K562 (cell line): Measurements from ENCODE around the gene SVIL. TPM values are rescaled to one million over a fixed set of nuclear protein-coding genes. Genes with fewer than 3 reads are reported as not detected.
"Not testable (repeated sequence)": the region's sequence is repeated elsewhere in the genome, so short reads cannot be mapped to it uniquely, and the experiment has no call there.

Experiments
- ATAC-seq: fragments of 200-7000 bp; cut with Tn5 transposase; 3 replicates; pipeline ENCODE4 v1.9.1; 2020; ENCODE audit warnings: moderate library complexity
- BruUV-seq: library from RNA; stranded (reverse); fragments of 400-500 nt; replicated peaks from 2 replicates; lab custom pipeline; 2021; lab: Mats Ljungman, UMichigan
- CTCF ChIA-PET: fragments of 300-600 bp; formaldehyde crosslinking; extraction: SDS; loops from one replicate; lab custom pipeline; 2021; ENCODE audit warnings: low intra/inter-chr PET ratio; lab: Yijun Ruan, JAX
- POLR2A ChIA-PET: fragments of 300-600, 350-650 bp; sonication (Branson Sonifier 250); formaldehyde crosslinking; extraction: SDS; loops from one replicate; lab custom pipeline; 2021; ENCODE audit warnings: antibody characterized with exemption, inconsistent platforms; lab: Yijun Ruan, JAX
- DNase-seq, 4 experiments: peaks; one replicate each; pipeline versions ENCODE4 v3.0.0 to v3.0.0-alpha.2; 2011 to 2018; ENCODE audit warnings: low spot score in 3 of 4, mixed read lengths in 3 of 4; ENCODE audit errors: extremely low read depth in 1 of 4
- FAIRE-seq: peaks from 2 replicates; lab custom pipeline; 2011; peaks lifted over from hg19 to GRCh38; lab: Jason Lieb, UNC
- H2AFZ ChIP-seq: 2 replicates; pipeline ENCODE4 v1.6.0; 2011; ENCODE audit warnings: low read depth, low read length, control low read depth, inconsistent platforms
- H3K27ac ChIP-seq: fragments of 200-600 bp; 3 replicates; pipeline ENCODE4 v1.8.0; 2011; ENCODE audit warnings: low read depth, mild to moderate bottlenecking, control low read depth, inconsistent platforms, low read length, moderate library complexity, mixed read lengths; ENCODE audit errors: extremely low read depth
- H3K27me3 ChIP-seq, 2 experiments: fragments of 300-600 bp in 1 of 2; 2 replicates in 1 of 2; 3 replicates in 1 of 2; pipeline versions ENCODE4 v1.6.0 to v1.8.0; 2011; ENCODE audit warnings: inconsistent platforms in 2 of 2, low read length in 2 of 2, mild to moderate bottlenecking in 1 of 2, mixed read lengths in 1 of 2, moderate library complexity in 1 of 2; ENCODE audit not compliant: control insufficient read depth in 2 of 2, insufficient read depth in 2 of 2
- H3K36me3 ChIP-seq: fragments of 300-600 bp; 3 replicates; pipeline ENCODE4 v1.8.0; 2011; ENCODE audit warnings: mild to moderate bottlenecking, low read length, inconsistent platforms; ENCODE audit not compliant: control insufficient read depth, insufficient read depth
- H3K4me1 ChIP-seq, 2 experiments: fragments of 200-600 bp in 1 of 2; replicated peaks in 1 of 2; 2 replicates in 1 of 2; 3 replicates in 1 of 2; pipeline versions ENCODE4 v1.5.1 to v1.8.0; 2011; ENCODE audit warnings: inconsistent platforms in 2 of 2, low read length in 2 of 2, mild to moderate bottlenecking in 1 of 2, mixed read lengths in 1 of 2, moderate library complexity in 1 of 2; ENCODE audit not compliant: control insufficient read depth in 2 of 2, insufficient read depth in 2 of 2
- H3K4me2 ChIP-seq: 2 replicates; pipeline ENCODE4 v1.6.1; 2011; ENCODE audit warnings: low read length, control low read depth, inconsistent platforms, mixed read lengths; ENCODE audit not compliant: insufficient read depth
- H3K4me3 ChIP-seq: fragments of 200-600 bp; sonication (generic), shearing (Covaris generic); 2 replicates; pipeline ENCODE4 v1.5.1; 2016; ENCODE audit warnings: control low read depth, inconsistent platforms
- H3K79me2 ChIP-seq: fragments of 200-600 bp; 3 replicates; pipeline ENCODE4 v1.8.0; 2011; ENCODE audit warnings: low read length, inconsistent platforms; ENCODE audit not compliant: control insufficient read depth, insufficient read depth
- H3K9ac ChIP-seq, 2 experiments: 2 replicates each; pipeline versions ENCODE4 v1.6.0 to v1.6.1; 2011; ENCODE audit warnings: low read depth in 2 of 2, low read length in 2 of 2, control low read depth in 1 of 2, inconsistent platforms in 1 of 2, mild to moderate bottlenecking in 1 of 2, mixed read lengths in 1 of 2; ENCODE audit not compliant: insufficient read depth in 1 of 2
- H3K9me1 ChIP-seq: one replicate; pipeline ENCODE4 v1.6.0; 2011; ENCODE audit warnings: inconsistent platforms, mild to moderate bottlenecking, low read length, moderate library complexity; ENCODE audit not compliant: control insufficient read depth, insufficient read depth
- H3K9me3 ChIP-seq: replicated peaks from 2 replicates; pipeline ENCODE4 v1.5.1; 2011; ENCODE audit warnings: low read depth, low read length, inconsistent platforms; ENCODE audit not compliant: control insufficient read depth, insufficient read depth
- H4K20me1 ChIP-seq: replicated peaks from 2 replicates; pipeline ENCODE4 v1.6.1; 2011; ENCODE audit warnings: low read length, inconsistent platforms, mixed read lengths; ENCODE audit not compliant: control insufficient read depth, insufficient read depth
- WGBS: fragments of 100-300 bp; shearing (Covaris generic); methylation state at CpG from one replicate; pipeline ENCODE4 v1.1.6; 2016; ENCODE audit warnings: low coverage, mixed read lengths; ENCODE audit not compliant: insufficient coverage; ENCODE audit errors: missing lambda C conversion rate; 5-methylcytosine and 5-hydroxymethylcytosine counted together
- in situ Hi-C: fragments of 300-500 bp; cut with MboI; formaldehyde crosslinking; loops from 4 replicates; pipeline ENCODE4 v1.15.0; 2018; ENCODE audit warnings: inconsistent platforms, mixed read lengths
- intact Hi-C: fragments of 100-400 bp; cut with micrococcal nuclease; formaldehyde crosslinking; loops from 2 replicates; pipeline ENCODE4 v1.14.2; 2022
- polyA plus RNA-seq, 8 experiments: library from polyadenylated mRNA; depleted of rRNA in 4 of 8; stranded (reverse) in 5 of 8; unstranded in 3 of 8; fragments of >200 nt; fragmentation: Nextera tagmentation in 2 of 8; fragmentation: Illumina TruSeq in 1 of 8; extraction: Ambion mirVana in 2 of 8; extraction: Trizol in 1 of 8; gene quantifications; 2 replicates each; pipeline versions ENCODE4 v1.2.1 to v1.2.3, GENCODE V29; 2011 to 2014; ENCODE audit warnings: inconsistent platforms in 1 of 8, missing spikeins in 1 of 8
- total RNA-seq, 7 experiments: library from RNA; depleted of rRNA in 6 of 7; stranded (reverse); fragments of >200 nt in 6 of 7; fragmentation: Illumina TruSeq in 2 of 7; extraction: Trizol in 2 of 7; gene quantifications; 2 replicates each; pipeline versions ENCODE4 v1.2.1 to v1.2.3, GENCODE V29; 2011 to 2021; ENCODE audit warnings: low replicate concordance in 1 of 7
- TF ChIP-seq, protein P1 (sequence below), 2 experiments: IDR thresholded peaks; 2 replicates each; pipeline ENCODE4 v1.6.1; 2011; ENCODE audit warnings: borderline replicate concordance in 1 of 2, control low read depth in 1 of 2, low read depth in 1 of 2, low read length in 1 of 2, mild to moderate bottlenecking in 1 of 2, mixed read lengths in 1 of 2, moderate library complexity in 1 of 2; ENCODE audit not compliant: insufficient read depth in 1 of 2, insufficient read length in 1 of 2, poor library complexity in 1 of 2, severe bottlenecking in 1 of 2; ENCODE audit errors: extremely low read depth in 1 of 2

The SVIL gene
- total and polyA plus RNA-seq, 9 of the 15 experiments (the other 6 are each of a cell fraction or from before 2014, with no cell fraction given): under 0.01 to 0.18 (median 0.05) TPM; not detected in 3

DNA sequence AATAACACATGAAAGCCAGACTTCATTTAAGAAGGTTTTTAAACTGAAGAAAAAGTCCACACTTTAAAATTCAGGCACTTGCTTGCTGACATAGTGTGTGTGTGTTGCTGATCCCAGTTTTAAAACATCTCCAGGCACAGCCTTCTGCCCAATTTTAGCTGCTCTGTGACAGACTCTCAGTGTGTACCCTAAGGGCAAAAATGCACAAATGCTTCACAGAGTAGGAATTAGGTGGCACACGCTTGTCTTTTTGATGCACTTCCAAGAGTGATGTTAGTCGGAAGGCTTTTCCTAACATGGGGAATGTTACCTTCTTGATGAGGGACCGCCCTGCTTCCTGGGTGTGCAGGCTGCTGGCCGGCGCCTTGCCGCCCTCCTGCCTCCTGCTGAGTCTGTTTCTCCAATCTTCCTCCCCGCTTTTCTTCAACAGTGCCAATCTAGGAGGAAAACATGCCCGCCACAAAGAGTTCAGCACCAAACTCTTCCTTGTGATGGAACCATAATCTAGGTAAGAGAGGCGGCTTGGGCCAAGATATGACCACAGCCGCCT, 122.3 kb downstream of the SVIL start (continued):
- TF ChIP-seq, protein P1, sequence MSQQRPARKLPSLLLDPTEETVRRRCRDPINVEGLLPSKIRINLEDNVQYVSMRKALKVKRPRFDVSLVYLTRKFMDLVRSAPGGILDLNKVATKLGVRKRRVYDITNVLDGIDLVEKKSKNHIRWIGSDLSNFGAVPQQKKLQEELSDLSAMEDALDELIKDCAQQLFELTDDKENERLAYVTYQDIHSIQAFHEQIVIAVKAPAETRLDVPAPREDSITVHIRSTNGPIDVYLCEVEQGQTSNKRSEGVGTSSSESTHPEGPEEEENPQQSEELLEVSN (IDR thresholded peaks at IDR 0.05; ENCODE audit: borderline replicate concordance in 1 of 2, extremely low read depth in 1 of 2, insufficient read depth in 1 of 2, insufficient read length in 1 of 2, low read depth in 1 of 2, low read length in 1 of 2, poor library complexity in 1 of 2, severe bottlenecking in 1 of 2): no peak

DNA sequence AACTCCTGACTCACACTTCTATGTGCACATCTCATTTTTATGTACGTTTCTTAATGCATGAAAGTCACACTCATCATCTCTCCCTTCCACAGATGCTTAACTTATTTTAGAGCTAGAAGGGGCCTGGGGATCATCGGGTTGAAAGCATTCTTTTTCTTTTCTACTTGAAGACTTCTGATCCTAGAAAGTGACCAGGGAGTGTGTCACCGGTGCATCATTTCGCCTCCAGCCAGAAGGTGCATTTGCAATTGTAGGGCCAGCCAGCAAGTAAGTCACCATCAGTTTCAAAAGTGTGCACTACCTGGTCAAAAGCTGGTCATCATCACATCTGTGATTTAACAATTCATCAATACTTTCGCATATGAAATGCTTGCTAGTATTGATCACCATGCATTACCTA, 123.0 kb downstream of the SVIL start:
- 0% methylated on average over 5 of the region's 5 CpGs for WGBS
- in situ Hi-C loops, H3K4me2 ChIP-seq, FAIRE-seq, H3K79me2 ChIP-seq, BruUV-seq, H3K9me1 ChIP-seq, H4K20me1 ChIP-seq, H3K9ac ChIP-seq, CTCF ChIA-PET, H2AFZ ChIP-seq, H3K36me3 ChIP-seq, H3K9me3 ChIP-seq, DNase-seq, H3K4me1 ChIP-seq, POLR2A ChIA-PET, H3K27ac ChIP-seq, ATAC-seq, H3K4me3 ChIP-seq: not testable (repeated sequence)
- intact Hi-C loops: loop anchor here (5.0 kb wide), 1 partner anchor 135 kb away; no protein-coding TSS in a partner anchor
- H3K27me3 ChIP-seq: peaks cover 10 to 18% of the 10 kb centered on the region in 2 experiments; a peak in 4 of 5 replicates

DNA sequence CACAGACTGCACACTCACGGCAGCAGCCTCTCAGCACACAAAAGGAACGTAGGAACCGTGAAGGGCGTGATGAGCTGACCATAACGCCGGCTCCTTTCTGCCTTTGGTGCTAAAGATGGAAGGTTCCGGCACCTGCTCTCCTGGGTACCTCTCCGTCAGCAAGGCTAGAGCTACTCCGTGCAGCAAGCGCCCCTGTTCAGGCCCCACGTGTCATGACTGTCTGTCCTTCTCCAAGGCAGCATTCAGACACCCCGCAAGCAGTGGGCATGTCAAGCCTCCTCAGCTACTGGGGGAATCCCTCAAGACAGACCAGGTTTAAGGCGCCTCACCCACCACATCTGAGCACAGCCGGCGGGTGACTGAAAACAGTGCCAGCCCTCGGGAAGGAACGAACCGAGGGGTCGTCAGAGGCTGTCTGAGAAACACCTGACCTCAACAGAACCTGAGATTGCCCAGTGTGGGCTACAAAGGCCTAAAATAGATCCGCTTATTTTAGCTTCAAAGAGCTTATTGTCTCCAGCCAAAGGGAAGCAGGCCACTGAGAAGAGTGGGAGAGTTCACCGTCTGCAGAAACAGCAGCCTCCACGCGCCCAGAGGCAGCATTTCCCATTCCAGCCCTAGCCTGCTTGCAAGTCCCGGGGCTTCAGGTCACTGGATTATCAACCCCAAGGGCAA, 124.2 kb downstream of the SVIL start:
- DNase-seq, BruUV-seq, in situ Hi-C loops, H3K9ac ChIP-seq, H3K4me3 ChIP-seq, H3K9me1 ChIP-seq, H3K36me3 ChIP-seq, H3K27ac ChIP-seq, H3K4me2 ChIP-seq, H4K20me1 ChIP-seq, H3K4me1 ChIP-seq, H3K79me2 ChIP-seq, CTCF ChIA-PET, H3K9me3 ChIP-seq, H2AFZ ChIP-seq, POLR2A ChIA-PET: not testable (repeated sequence)
- FAIRE-seq (peak; percentile 11), ATAC-seq (peak; percentile 27; the same call in 1 of the 3 replicates)
- WGBS: 8% methylated on average over 5 of the region's 24 CpGs
- H3K27me3 ChIP-seq: peaks cover 10 to 15% of the 10 kb centered on the region in 2 experiments; a peak in 4 of 5 replicates
- intact Hi-C loops: loop anchor here (5.0 kb wide), 1 partner anchor 133 kb away; no protein-coding TSS in a partner anchor
